B cell (primary cell): Measurements from ENCODE around the gene PAPSS2.

Source experiments
- EZH2 ChIP-seq: IDR thresholded peaks from 2 replicates; pipeline ENCODE4 v1.6.1; 2012; ENCODE audit warnings: borderline replicate concordance, low read depth, mild to moderate bottlenecking, moderate library complexity, low read length; ENCODE audit not compliant: insufficient read depth, poor library complexity, severe bottlenecking
- TF ChIP-seq, protein P1 (sequence below): fragments of 200-600 bp; IDR thresholded peaks from one replicate; pipeline ENCODE4 v1.8.0; 2022; ENCODE audit warnings: antibody characterized with exemption, mild to moderate bottlenecking

DNA sequence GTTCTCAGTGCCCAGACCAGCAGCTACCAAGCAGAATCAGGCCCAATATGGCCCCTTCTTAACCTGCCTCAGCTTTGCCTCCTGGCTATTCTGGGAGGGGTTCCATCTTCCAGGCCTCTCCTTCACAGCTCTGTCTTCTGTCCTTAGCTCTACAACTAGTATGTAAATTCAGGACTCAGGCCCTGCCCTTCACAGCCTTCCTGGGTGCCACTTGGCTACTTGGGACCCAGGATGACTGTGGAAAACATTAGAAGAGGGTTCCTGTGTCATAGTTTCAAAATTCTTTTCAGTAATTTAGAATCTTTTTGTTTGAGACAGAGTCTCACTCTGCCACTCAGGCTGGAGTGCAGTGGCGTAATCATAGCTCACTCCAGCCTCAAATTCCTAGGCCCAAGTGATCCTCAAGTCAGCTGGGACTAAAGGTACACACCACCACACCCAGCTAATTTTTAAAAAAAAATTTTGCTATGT, 33.2 kb upstream of the PAPSS2 start:
- TF ChIP-seq EZH2: no peak
- TF ChIP-seq, protein P1, sequence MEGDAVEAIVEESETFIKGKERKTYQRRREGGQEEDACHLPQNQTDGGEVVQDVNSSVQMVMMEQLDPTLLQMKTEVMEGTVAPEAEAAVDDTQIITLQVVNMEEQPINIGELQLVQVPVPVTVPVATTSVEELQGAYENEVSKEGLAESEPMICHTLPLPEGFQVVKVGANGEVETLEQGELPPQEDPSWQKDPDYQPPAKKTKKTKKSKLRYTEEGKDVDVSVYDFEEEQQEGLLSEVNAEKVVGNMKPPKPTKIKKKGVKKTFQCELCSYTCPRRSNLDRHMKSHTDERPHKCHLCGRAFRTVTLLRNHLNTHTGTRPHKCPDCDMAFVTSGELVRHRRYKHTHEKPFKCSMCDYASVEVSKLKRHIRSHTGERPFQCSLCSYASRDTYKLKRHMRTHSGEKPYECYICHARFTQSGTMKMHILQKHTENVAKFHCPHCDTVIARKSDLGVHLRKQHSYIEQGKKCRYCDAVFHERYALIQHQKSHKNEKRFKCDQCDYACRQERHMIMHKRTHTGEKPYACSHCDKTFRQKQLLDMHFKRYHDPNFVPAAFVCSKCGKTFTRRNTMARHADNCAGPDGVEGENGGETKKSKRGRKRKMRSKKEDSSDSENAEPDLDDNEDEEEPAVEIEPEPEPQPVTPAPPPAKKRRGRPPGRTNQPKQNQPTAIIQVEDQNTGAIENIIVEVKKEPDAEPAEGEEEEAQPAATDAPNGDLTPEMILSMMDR: no peak
